GM12878 (cell line): Measurements from ENCODE around the gene PPP1R3C. TPM values are rescaled to one million over a fixed set of nuclear protein-coding genes. Genes with fewer than 3 reads are reported as not detected.

Experiments used
- ATAC-seq: fragments of 200-7000 bp; cut with Tn5 transposase; 3 replicates; pipeline ENCODE4 v1.9.1; 2020; ENCODE audit warnings: mild to moderate bottlenecking, moderate library complexity
- BruUV-seq: library from RNA; stranded (reverse); fragments of 400-500 nt; replicated peaks from 2 replicates; lab custom pipeline; 2021; lab: Mats Ljungman, UMichigan
- CTCF ChIA-PET: fragments of 300-600 bp; sonication (Branson Sonifier 250); formaldehyde crosslinking; extraction: SDS; loops from one replicate; lab custom pipeline; 2021; ENCODE audit warnings: inconsistent platforms; lab: Yijun Ruan, JAX
- POLR2A ChIA-PET: fragments of 350-600 bp; formaldehyde crosslinking; extraction: SDS; loops from one replicate; lab custom pipeline; 2021; ENCODE audit warnings: inconsistent platforms; lab: Charles Lee
- RAD21 ChIA-PET: fragments of 300-600 bp; sonication (Branson Sonifier 250); formaldehyde crosslinking; loops from one replicate; lab custom pipeline; 2023; ENCODE audit warnings: antibody characterized with exemption; ENCODE audit not compliant: unreplicated experiment; lab: Charles Lee
- SMC1A ChIA-PET: fragments of 300-600 bp; sonication (Branson Sonifier 250); formaldehyde crosslinking; loops from one replicate; lab custom pipeline; 2023; ENCODE audit not compliant: unreplicated experiment, uncharacterized antibody; lab: Charles Lee
- DNase-seq: peaks from one replicate; pipeline ENCODE4 v3.0.0-alpha.2; 2011; ENCODE audit warnings: low read depth, low spot score
- FAIRE-seq: peaks from 3 replicates; lab custom pipeline; 2011; peaks lifted over from hg19 to GRCh38; lab: Jason Lieb, UNC
- H2AFZ ChIP-seq: 2 replicates; pipeline ENCODE4 v1.6.0; 2011; ENCODE audit warnings: low read depth, low read length, control low read depth; ENCODE audit not compliant: control insufficient read depth
- H3K27ac ChIP-seq: 2 replicates; pipeline ENCODE4 v1.5.1; 2011; ENCODE audit warnings: control low read depth; ENCODE audit not compliant: control insufficient read depth, insufficient read depth
- H3K27me3 ChIP-seq, 2 experiments: replicated peaks in 1 of 2; 2 replicates each; pipeline versions ENCODE4 v1.6.0 to v1.6.1; 2011; ENCODE audit warnings: low read length in 1 of 2; ENCODE audit not compliant: control insufficient read depth in 2 of 2, insufficient read depth in 2 of 2
- H3K36me3 ChIP-seq, 2 experiments: 2 replicates each; pipeline ENCODE4 v1.5.1; 2011; ENCODE audit warnings: low read length in 1 of 2; ENCODE audit not compliant: control insufficient read depth in 2 of 2, insufficient read depth in 2 of 2
- H3K4me1 ChIP-seq: 2 replicates; pipeline ENCODE4 v1.6.1; 2011; ENCODE audit warnings: mild to moderate bottlenecking, low read length, moderate library complexity, mixed read lengths; ENCODE audit not compliant: control insufficient read depth, insufficient read depth
- H3K4me2 ChIP-seq: 2 replicates; pipeline ENCODE4 v1.6.0; 2011; ENCODE audit warnings: control low read depth; ENCODE audit not compliant: control insufficient read depth, insufficient read depth
- H3K4me3 ChIP-seq: fragments of 200-600 bp; sonication (generic); 2 replicates; pipeline ENCODE4 v1.5.1; 2016
- H3K79me2 ChIP-seq: 2 replicates; pipeline ENCODE4 v1.6.0; 2011; ENCODE audit warnings: low read length; ENCODE audit not compliant: control insufficient read depth, insufficient read depth
- H3K9ac ChIP-seq: 2 replicates; pipeline ENCODE4 v1.8.0; 2011; ENCODE audit warnings: low read length, control low read depth, mixed read lengths; ENCODE audit not compliant: control insufficient read depth, insufficient read depth
- H3K9me3 ChIP-seq: replicated peaks from 3 replicates; pipeline ENCODE4 v1.5.1; 2011; ENCODE audit warnings: mild to moderate bottlenecking, low read length; ENCODE audit not compliant: control insufficient read depth, insufficient read depth
- H4K20me1 ChIP-seq: 2 replicates; pipeline ENCODE4 v1.6.0; 2011; ENCODE audit not compliant: control insufficient read depth, insufficient read depth
- BACH1 ChIP-seq: fragments of 450-650 bp; IDR thresholded peaks from 2 replicates; pipeline ENCODE4 v1.6.1; 2017; ENCODE audit warnings: mild to moderate bottlenecking, borderline replicate concordance
- CBX3 ChIP-seq: fragments of 200-600 bp; sonication (generic); IDR thresholded peaks from 2 replicates; pipeline ENCODE4 v1.6.1; 2016; ENCODE audit warnings: low read depth, borderline replicate concordance
- EP300 ChIP-seq, 2 experiments: fragments of 150-350 bp in 1 of 2; IDR thresholded peaks; 2 replicates each; pipeline ENCODE4 v1.6.1; 2011 to 2012; ENCODE audit warnings: low read depth in 2 of 2, low read length in 2 of 2, borderline replicate concordance in 1 of 2, improper control_type of control experiment in 1 of 2, inconsistent platforms in 1 of 2; ENCODE audit not compliant: control insufficient read depth in 1 of 2
- FOXK2 ChIP-seq: fragments of 450-650 bp; IDR thresholded peaks from 2 replicates; pipeline ENCODE4 v1.6.1; 2017; ENCODE audit warnings: mild to moderate bottlenecking, moderate library complexity
- GABPA ChIP-seq: IDR thresholded peaks from 2 replicates; pipeline ENCODE4 v1.6.1; 2014; ENCODE audit warnings: antibody characterized with exemption, low read depth, mild to moderate bottlenecking, inconsistent platforms
- IKZF2 ChIP-seq, 2 experiments: fragments of 450-650 bp; IDR thresholded peaks; 2 replicates each; pipeline ENCODE4 v1.6.1; 2017; ENCODE audit warnings: mild to moderate bottlenecking in 2 of 2, moderate library complexity in 2 of 2
- KLF5 ChIP-seq: fragments of 450-650 bp; IDR thresholded peaks from 2 replicates; pipeline ENCODE4 v1.6.1; 2014; ENCODE audit warnings: mild to moderate bottlenecking; ENCODE audit not compliant: partially characterized antibody
- NFXL1 ChIP-seq: fragments of 450-650 bp; IDR thresholded peaks from 2 replicates; pipeline ENCODE4 v1.6.1; 2017; ENCODE audit warnings: antibody characterized with exemption, mild to moderate bottlenecking, borderline replicate concordance
- NFYA ChIP-seq: IDR thresholded peaks from 2 replicates; pipeline ENCODE4 v1.6.1; 2011; ENCODE audit warnings: low read depth, mild to moderate bottlenecking, low read length, improper control_type of control experiment, borderline replicate concordance
- PML ChIP-seq: IDR thresholded peaks from 2 replicates; pipeline ENCODE4 v1.6.1; 2012; ENCODE audit warnings: low read length, inconsistent platforms
- POLR2AphosphoS2 ChIP-seq: IDR thresholded peaks from 2 replicates; pipeline ENCODE4 v1.6.1; 2011; ENCODE audit warnings: low read depth, mild to moderate bottlenecking, low read length, improper control_type of control experiment, moderate library complexity
- RELA ChIP-seq: fragments of 450-650 bp; IDR thresholded peaks from 2 replicates; pipeline ENCODE4 v1.8.0; 2014; ENCODE audit warnings: borderline replicate concordance; ENCODE audit not compliant: partially characterized antibody
- SKIL ChIP-seq: fragments of 450-650 bp; IDR thresholded peaks from 2 replicates; pipeline ENCODE4 v1.6.1; 2017; ENCODE audit warnings: mild to moderate bottlenecking, low read depth, inconsistent platforms; ENCODE audit not compliant: poor library complexity, severe bottlenecking
- SMAD1 ChIP-seq: fragments of 450-650 bp; IDR thresholded peaks from 2 replicates; pipeline ENCODE4 v1.6.1; 2018; ENCODE audit warnings: mild to moderate bottlenecking, low read depth; ENCODE audit not compliant: partially characterized antibody
- SMARCA5 ChIP-seq: fragments of 450-650 bp; IDR thresholded peaks from 2 replicates; pipeline ENCODE4 v1.6.1; 2017; ENCODE audit warnings: mild to moderate bottlenecking
- TAF1 ChIP-seq: IDR thresholded peaks from 2 replicates; pipeline ENCODE4 v1.6.1; 2011; ENCODE audit warnings: mild to moderate bottlenecking, low read depth, low read length, borderline replicate concordance
- TCF3 ChIP-seq: IDR thresholded peaks from 2 replicates; pipeline ENCODE4 v1.6.1; 2012; ENCODE audit warnings: low read depth, mild to moderate bottlenecking, low read length, borderline replicate concordance; ENCODE audit not compliant: insufficient read depth
- WGBS: methylation state at CpG from one replicate; pipeline ENCODE4 v1.1.6; 2016; ENCODE audit warnings: low lambda C conversion rate; ENCODE audit not compliant: insufficient replicate concordance, insufficient coverage; ENCODE audit errors: missing lambda C conversion rate; 5-methylcytosine and 5-hydroxymethylcytosine counted together
- in situ Hi-C: fragments of 300-500 bp; cut with MboI; formaldehyde crosslinking; loops from 9 replicates; pipeline ENCODE4 v1.14.3; 2018; ENCODE audit warnings: mixed read lengths
- intact Hi-C: fragments of 100-400 bp; cut with micrococcal nuclease; formaldehyde crosslinking; loops from one replicate; pipeline ENCODE4 v1.14.2; 2022; ENCODE audit not compliant: unreplicated experiment
- polyA plus RNA-seq, 11 experiments: library from polyadenylated mRNA; depleted of rRNA in 4 of 11; unstranded in 6 of 11; stranded (reverse) in 5 of 11; fragments of >200 nt; fragmentation: Nextera tagmentation in 4 of 11; fragmentation: Illumina TruSeq in 1 of 11; extraction: Ambion mirVana in 4 of 11; extraction: Trizol in 1 of 11; gene quantifications; 1 replicate in 1 of 11; 2 replicates in 10 of 11; pipeline versions ENCODE4 v1.2.1 to v1.2.3, GENCODE V29; 2011 to 2016; ENCODE audit warnings: inconsistent platforms in 2 of 11, missing spikeins in 2 of 11, low read depth in 1 of 11
- total RNA-seq, 4 experiments: library from RNA; depleted of rRNA in 3 of 4; stranded (reverse); fragments of >200 nt in 3 of 4; fragmentation: Illumina TruSeq in 1 of 4; extraction: Trizol in 1 of 4; gene quantifications; 2 replicates each; pipeline versions ENCODE4 v1.2.1 to v1.2.3, GENCODE V29; 2013 to 2021
- TF ChIP-seq, protein P1 (sequence below): fragments of 450-650 bp; conservative IDR thresholded peaks from 2 replicates; pipeline ENCODE4 v1.6.1; 2017; ENCODE audit warnings: mild to moderate bottlenecking, moderate library complexity
- TF ChIP-seq, protein P2 (sequence below): fragments of 450-650 bp; IDR thresholded peaks from 2 replicates; pipeline ENCODE4 v1.6.1; 2017; ENCODE audit warnings: mild to moderate bottlenecking

The PPP1R3C gene
- total and polyA plus RNA-seq, 10 of the 15 experiments (the other 5 are each of a cell fraction or from before 2014, with no cell fraction given): 0.01 to 0.08 (median 0.04) TPM; not detected in 6

GRCh38 chr10:91598211-91598977 is 34.5 kb downstream of the PPP1R3C start:
- ATAC-seq: no peak
- H3K4me1 ChIP-seq: no peaks in the 10 kb centered on the region
- in situ Hi-C loops: no loop called here
- intact Hi-C loops: no loop called here
- no TSS peak for BruUV-seq
- ChIA-PET RAD21 (no interaction called here), SMC1A (no interaction called here), CTCF (interaction anchor here (1.2 kb wide), 1 partner anchor 37 kb away, joined by 4 read pairs; no protein-coding TSS in a partner anchor), POLR2A (no interaction called here)
- H3K27me3 ChIP-seq: no peaks in the 10 kb centered on the region; a peak in 1 of 4 replicates
- FAIRE-seq: no peak
- no peak overlapping the region for H3K4me3 ChIP-seq
- H3K27ac ChIP-seq: no peak overlapping the region
- no peak overlapping the region for H3K4me2 ChIP-seq
- H4K20me1 ChIP-seq: no peaks in the 10 kb centered on the region
- H3K79me2 ChIP-seq: no peaks in the 10 kb centered on the region
- no peak overlapping the region for H2AFZ ChIP-seq
- 32% methylated on average over 6 of the region's 6 CpGs for WGBS
- H3K36me3 ChIP-seq: no peaks in the 10 kb centered on the region
- TF ChIP-seq PML (no peak), TCF3 (no peak), CBX3 (no peak), POLR2AphosphoS2 (no peak), GABPA (no peak), SMARCA5 (no peak), IKZF2 (IDR thresholded peaks at IDR 0.05) (no peak), RELA (no peak), SMAD1 (no peak), TAF1 (no peak), BACH1 (no peak), NFYA (no peak), NFXL1 (no peak), SKIL (no peak), KLF5 (no peak), FOXK2 (no peak), EP300 (IDR thresholded peaks at IDR 0.05; ENCODE audit: borderline replicate concordance in 1 of 2, control insufficient read depth in 1 of 2, low read depth in 2 of 2, low read length in 2 of 2) (no peak)
- TF ChIP-seq, protein P1, sequence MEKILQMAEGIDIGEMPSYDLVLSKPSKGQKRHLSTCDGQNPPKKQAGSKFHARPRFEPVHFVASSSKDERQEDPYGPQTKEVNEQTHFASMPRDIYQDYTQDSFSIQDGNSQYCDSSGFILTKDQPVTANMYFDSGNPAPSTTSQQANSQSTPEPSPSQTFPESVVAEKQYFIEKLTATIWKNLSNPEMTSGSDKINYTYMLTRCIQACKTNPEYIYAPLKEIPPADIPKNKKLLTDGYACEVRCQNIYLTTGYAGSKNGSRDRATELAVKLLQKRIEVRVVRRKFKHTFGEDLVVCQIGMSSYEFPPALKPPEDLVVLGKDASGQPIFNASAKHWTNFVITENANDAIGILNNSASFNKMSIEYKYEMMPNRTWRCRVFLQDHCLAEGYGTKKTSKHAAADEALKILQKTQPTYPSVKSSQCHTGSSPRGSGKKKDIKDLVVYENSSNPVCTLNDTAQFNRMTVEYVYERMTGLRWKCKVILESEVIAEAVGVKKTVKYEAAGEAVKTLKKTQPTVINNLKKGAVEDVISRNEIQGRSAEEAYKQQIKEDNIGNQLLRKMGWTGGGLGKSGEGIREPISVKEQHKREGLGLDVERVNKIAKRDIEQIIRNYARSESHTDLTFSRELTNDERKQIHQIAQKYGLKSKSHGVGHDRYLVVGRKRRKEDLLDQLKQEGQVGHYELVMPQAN: no peak
- TF ChIP-seq, protein P2, sequence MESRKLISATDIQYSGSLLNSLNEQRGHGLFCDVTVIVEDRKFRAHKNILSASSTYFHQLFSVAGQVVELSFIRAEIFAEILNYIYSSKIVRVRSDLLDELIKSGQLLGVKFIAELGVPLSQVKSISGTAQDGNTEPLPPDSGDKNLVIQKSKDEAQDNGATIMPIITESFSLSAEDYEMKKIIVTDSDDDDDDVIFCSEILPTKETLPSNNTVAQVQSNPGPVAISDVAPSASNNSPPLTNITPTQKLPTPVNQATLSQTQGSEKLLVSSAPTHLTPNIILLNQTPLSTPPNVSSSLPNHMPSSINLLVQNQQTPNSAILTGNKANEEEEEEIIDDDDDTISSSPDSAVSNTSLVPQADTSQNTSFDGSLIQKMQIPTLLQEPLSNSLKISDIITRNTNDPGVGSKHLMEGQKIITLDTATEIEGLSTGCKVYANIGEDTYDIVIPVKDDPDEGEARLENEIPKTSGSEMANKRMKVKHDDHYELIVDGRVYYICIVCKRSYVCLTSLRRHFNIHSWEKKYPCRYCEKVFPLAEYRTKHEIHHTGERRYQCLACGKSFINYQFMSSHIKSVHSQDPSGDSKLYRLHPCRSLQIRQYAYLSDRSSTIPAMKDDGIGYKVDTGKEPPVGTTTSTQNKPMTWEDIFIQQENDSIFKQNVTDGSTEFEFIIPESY: no peak
- DNase-seq: no peak
- no peak overlapping the region for H3K9ac ChIP-seq
- no peaks in the 10 kb centered on the region for H3K9me3 ChIP-seq
